GM18873 (cell line): ENCODE measurements around the gene BBS5.
"Not testable (repeated sequence)": the region's sequence is repeated elsewhere in the genome, so short reads cannot be mapped to it uniquely, and the experiment has no call there.

ENCODE experiments used
- ATAC-seq: cut with Tn5 transposase; IDR thresholded peaks from one replicate; pipeline ENCODE4 v1.9.1; 2021; ENCODE audit warnings: mild to moderate bottlenecking, moderate library complexity, moderate number of reproducible peaks; ENCODE audit not compliant: unreplicated experiment, low FRiP score

Gene BBS5

DNA sequence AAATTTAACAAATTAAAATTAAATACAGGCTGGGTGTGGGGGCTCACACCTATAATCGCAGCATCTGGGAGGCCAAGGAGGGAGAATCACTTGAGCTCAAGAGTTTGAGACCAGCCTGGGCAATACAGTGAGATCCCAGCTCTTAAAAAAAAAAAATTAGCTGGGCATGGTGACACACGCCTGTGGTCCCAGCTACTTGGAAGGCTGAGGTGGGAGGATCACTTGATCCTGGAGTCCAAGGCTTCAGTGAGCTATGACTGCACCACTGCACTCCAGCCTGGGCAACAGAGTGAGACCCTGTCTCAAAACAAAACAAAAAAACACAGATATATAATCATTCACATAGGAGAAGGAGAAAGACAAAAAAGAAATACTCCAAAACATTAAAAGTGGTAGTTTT, 60.2 kb downstream of the BBS5 start:
- not testable (repeated sequence) for ATAC-seq

- no peak for ATAC-seq
Measured at GRCh38 chr2:169540146-169540545, 60.9 kb downstream of the BBS5 start.

DNA sequence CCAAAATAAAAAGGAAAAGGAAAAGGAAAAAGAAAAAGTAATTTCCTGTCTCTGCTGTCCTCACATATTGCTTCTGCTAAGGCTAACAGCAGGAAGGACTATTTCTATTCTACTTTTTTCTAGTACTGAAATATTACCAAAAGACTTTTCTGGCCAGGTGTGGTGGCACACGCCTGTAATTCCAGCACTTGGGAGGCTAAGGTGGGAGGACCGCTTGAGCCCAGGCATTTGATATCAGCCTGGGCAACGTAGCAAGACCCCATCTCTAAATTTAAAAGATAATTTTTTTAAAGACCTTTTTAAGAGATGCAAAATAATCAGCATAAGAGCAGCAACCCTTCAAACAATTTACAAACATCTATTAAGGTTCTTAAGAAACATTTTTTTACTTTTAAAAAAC, 63.1 kb downstream of the BBS5 start:
- ATAC-seq, result no peak

GRCh38 chr2:169546756-169547155, 67.5 kb downstream of the BBS5 start:
- no peak for ATAC-seq
